Epithelial cell of esophagus (primary cell): ENCODE results near the gene PREX1.

ENCODE experiments used
- DNase-seq: peaks from one replicate; pipeline ENCODE4 v3.0.0; 2010; ENCODE audit warnings: low read depth
- H3K4me3 ChIP-seq: 2 replicates; pipeline ENCODE4 v1.5.1; 2011; ENCODE audit warnings: mild to moderate bottlenecking, low read length, control low read depth
- TF ChIP-seq, protein P1 (sequence below): IDR thresholded peaks from 2 replicates; pipeline ENCODE4 v1.5.1; 2011; ENCODE audit warnings: low read depth, mild to moderate bottlenecking, low read length, control low read depth, inconsistent platforms; ENCODE audit not compliant: insufficient read depth; ENCODE audit errors: missing control alignments

Gene PREX1

DNA sequence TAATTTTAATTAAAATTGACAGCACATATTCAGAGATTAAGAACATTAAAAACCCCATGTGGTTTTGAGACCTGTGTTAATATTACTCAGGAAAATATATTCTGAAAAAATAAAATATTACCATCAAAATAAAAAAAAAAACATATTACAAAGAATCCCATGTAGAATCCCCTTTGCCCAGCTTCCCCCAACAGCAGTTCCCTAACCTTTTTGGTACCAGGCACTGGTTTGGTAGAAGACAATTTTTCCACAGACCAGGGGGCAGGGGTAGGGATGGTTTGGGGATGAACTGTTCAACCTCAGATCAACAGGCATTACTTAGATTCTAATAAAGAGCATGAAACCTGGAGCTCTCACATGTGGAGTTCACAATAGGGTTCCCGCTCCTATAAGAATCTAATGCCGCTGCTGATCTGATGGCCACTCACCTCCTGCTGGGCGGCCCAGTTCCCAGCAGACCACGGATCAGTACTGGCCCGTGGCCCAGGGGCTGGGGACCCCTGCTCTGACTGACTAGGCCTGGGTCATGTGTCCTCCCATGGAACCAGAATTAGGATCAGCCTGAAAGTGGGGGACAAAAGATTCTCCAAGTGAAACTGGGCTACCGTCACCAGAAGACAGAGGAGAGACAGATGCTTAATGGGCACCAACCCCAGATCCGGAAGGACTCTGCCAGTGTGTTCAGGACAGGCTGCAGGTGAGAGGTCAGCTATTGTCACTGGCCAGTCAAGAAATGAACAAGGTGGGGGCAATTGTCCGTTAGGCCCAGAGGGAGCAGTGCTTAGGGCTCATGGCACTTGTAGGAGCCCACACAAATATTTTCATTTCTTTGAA lies 235.5 kb downstream of the PREX1 start:
- TF ChIP-seq, protein P1, sequence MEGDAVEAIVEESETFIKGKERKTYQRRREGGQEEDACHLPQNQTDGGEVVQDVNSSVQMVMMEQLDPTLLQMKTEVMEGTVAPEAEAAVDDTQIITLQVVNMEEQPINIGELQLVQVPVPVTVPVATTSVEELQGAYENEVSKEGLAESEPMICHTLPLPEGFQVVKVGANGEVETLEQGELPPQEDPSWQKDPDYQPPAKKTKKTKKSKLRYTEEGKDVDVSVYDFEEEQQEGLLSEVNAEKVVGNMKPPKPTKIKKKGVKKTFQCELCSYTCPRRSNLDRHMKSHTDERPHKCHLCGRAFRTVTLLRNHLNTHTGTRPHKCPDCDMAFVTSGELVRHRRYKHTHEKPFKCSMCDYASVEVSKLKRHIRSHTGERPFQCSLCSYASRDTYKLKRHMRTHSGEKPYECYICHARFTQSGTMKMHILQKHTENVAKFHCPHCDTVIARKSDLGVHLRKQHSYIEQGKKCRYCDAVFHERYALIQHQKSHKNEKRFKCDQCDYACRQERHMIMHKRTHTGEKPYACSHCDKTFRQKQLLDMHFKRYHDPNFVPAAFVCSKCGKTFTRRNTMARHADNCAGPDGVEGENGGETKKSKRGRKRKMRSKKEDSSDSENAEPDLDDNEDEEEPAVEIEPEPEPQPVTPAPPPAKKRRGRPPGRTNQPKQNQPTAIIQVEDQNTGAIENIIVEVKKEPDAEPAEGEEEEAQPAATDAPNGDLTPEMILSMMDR = no peak
- H3K4me3 ChIP-seq = no peak overlapping the region
- no peak for DNase-seq

DNA sequence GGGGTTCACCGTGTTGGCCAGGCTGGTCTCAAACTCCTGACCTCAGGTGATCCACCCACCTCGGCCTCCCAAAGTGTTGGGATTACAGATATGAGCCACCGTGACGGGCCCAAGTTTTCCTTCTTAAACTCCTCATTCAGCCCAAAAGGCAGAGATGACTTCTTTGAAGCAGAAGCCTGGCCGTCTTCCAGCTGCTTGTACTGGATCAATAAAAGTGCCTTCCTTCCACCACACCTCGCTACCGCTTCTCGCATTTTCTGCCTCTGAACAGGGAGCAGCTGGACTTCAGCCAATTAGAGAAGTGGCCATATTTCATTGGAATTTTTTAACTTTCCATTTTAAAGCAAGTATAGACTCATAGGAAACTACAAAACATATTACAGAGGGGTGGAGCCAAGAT lies 241.1 kb downstream of the PREX1 start:
- TF ChIP-seq, protein P1 = no peak
- DNase-seq = no peak
- H3K4me3 ChIP-seq = no peak overlapping the region

DNA sequence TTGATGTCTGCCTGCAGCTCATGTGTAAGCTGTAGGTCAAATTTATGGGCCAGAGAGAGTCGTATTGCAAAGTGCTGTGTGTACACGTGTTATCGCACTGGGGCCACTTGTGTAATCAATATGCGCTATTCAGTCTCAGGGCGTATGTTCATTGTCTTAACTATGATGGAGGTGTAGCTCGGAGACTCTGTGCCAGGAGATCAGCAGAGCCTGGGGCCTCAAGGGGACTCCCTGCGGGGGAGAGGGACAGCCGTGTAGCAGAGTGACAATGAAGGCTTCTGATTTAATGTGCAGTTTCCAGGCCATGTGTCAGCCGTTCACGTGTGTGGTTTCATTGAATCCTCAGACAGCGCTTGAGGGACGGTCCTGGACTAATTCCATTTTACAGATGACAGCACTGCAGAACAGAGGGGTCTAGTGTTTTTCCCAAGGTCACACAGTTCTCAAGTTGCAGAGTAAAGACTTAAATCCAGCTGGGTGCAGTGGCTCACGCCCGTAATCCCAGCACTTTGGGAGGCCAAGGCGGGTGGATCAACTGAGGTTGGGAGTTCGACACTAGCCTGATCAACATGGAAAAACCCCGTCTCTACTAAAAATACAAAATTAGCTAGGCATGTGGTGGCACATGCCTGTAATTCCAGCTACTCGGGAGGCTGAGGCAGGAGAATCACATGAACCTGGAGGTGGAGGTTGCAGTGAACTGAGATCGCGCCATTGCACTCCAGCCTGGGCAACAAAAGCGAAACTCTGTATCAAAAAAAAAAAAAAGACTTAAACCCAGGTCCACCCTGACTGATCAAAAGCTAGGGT lies 242.5 kb downstream of the PREX1 start:
- H3K4me3 ChIP-seq = no peak overlapping the region
- TF ChIP-seq, protein P1 = no peak
- no peak for DNase-seq

DNA sequence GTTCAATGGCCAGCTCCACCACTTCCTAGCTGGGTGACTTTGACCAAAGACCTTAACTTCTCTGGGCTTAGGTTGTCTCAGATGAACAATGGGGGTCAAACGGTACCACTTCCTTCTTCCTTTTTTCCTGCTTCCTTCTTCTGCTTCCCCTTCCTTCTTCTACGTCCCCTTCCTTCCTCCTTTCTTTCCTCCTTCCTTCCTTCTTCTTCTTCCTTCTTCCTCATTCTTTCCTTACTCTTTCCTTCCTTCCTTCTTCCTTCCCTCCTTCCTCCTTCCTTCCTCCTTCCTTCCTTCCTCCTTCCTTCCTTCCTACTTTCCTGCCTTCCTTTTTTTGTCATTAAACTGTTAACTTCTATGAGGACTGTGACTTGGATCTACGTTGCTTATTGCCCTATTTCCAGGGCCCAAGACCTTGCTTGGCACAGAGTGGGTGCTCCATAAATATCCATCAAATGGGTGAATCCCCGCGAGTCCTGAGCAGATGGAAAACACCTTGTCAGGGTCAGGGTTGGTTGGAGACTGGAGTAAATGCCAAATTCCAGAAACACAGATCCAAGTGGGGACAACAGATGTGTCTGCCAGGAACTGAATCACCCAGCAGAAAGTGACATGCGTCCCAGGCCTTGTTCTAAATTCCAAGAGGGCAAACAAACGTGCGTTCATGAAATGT lies 243.3 kb downstream of the PREX1 start:
- DNase-seq = no peak
- no peak overlapping the region for H3K4me3 ChIP-seq
- TF ChIP-seq, protein P1 = no peak

DNA sequence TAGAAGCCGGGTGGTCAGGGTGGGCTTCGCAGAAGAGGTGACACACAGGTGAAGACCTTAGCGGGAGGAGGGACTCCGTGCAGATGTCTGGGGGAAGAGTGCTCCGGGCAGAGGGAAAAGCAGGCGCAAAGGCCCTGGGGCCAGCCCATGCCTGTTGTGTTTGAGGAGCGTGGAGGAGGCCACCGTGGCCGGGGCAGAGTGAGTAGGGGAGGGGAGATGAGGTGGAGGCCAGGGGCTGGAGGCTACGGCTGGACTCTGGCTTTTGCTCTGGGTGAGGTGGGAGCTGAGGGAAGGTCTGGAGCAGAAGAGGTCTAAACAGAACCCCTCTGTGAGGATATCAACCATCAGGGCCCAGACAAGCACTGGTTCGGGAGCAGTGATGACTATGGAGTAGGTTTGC lies 244.0 kb downstream of the PREX1 start:
- TF ChIP-seq, protein P1 = no peak
- no peak for DNase-seq
- no peak overlapping the region for H3K4me3 ChIP-seq

DNA sequence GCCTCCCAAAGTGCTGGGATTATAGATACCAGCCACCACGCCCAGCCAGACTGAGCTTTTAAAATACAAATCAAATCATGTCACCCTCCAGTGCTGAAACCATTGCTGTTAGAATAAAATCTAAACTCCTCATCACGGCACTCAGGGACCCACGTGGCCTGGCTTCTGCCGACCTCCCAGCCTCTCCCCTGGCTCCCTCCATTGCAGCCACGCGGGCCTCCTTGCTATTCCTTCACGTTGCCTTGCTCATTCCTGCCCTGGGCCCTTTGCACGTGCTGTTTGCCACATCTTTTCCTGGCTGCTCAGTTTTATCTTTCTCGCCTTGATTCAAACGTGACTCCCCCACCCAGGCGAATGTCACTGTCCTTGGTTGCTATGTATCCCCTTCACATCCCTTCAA lies 244.6 kb downstream of the PREX1 start:
- TF ChIP-seq, protein P1 = no peak
- no peak overlapping the region for H3K4me3 ChIP-seq
- DNase-seq = no peak
